Adrenal gland (tissue), 12 donors: Measurements from ENCODE around the gene LPAR4. TPM values are rescaled to one million over a fixed set of nuclear protein-coding genes. Genes with fewer than 3 reads are reported as not detected.

Experiments
- DNase-seq, 7 donors: peaks; one replicate each; pipeline ENCODE4 v3.0.0-alpha.2; 2019 to 2020
- H3K27ac ChIP-seq, 5 donors: fragments of 200-600 bp; sonication (generic) in 4 of 5; 1 replicate in 3 of 5; 2 replicates in 2 of 5; pipeline versions ENCODE4 v1.5.1 to v1.8.0; 2016 to 2020; ENCODE audit warnings: mild to moderate bottlenecking in 1 of 5
- H3K27me3 ChIP-seq: fragments of 200-600 bp; 2 replicates; pipeline ENCODE4 v1.8.0; 2021
- H3K36me3 ChIP-seq, 2 donors: fragments of 200-600 bp; replicated peaks in 1 of 2; 1 replicate in 1 of 2; 2 replicates in 1 of 2; pipeline versions ENCODE4 v1.5.1 to v1.8.0; 2018 to 2022
- H3K4me1 ChIP-seq, 2 donors: fragments of 200-600 bp; replicated peaks in 1 of 2; 1 replicate in 1 of 2; 2 replicates in 1 of 2; pipeline versions ENCODE4 v1.5.1 to v1.8.0; 2018 to 2021
- H3K4me3 ChIP-seq, 4 donors: fragments of 200-600 bp; sonication (generic) in 3 of 4; one replicate each; pipeline ENCODE4 v1.5.1; 2016 to 2018
- H3K9me3 ChIP-seq, 3 donors: fragments of 200-600 bp; sonication (generic) in 1 of 3; replicated peaks in 1 of 3; 1 replicate in 2 of 3; 2 replicates in 1 of 3; pipeline versions ENCODE4 v1.5.1 to v1.8.0; 2016 to 2021
- POLR2A ChIP-seq, 2 donors: fragments of 450-650 bp; IDR thresholded peaks; one replicate each; pipeline ENCODE4 v1.6.1; 2017; ENCODE audit warnings: antibody characterized with exemption in 2 of 2, mild to moderate bottlenecking in 2 of 2, moderate library complexity in 1 of 2
- WGBS, 4 donors: extraction: QIAGEN DNeasy Blood & Tissue Kit in 2 of 4; methylation state at CpG; one replicate each; pipeline versions ENCODE4 v1.1.5 to v1.1.7; 2013 to 2017; 5-methylcytosine and 5-hydroxymethylcytosine counted together
- intact Hi-C, 2 donors: fragments of 100-400 bp; cut with DNase I; formaldehyde crosslinking; loops; one replicate each; pipeline versions ENCODE4 v1.14.1 to v1.15.0; 2022 to 2023
- polyA plus RNA-seq, 3 donors: library from polyadenylated mRNA; stranded (reverse); fragments of 200-250 nt in 2 of 3; fragments of 350-450 nt in 1 of 3; fragmentation: Illumina TruSeq in 1 of 3; extraction: RNeasy Lipid Tissue Mini Kit (QIAGEN cat#74804) in 1 of 3; gene quantifications; one replicate each; pipeline ENCODE4 v1.2.3, GENCODE V29; 2013 to 2014
- total RNA-seq, 9 donors: library from RNA; depleted of rRNA in 4 of 9; stranded (reverse); fragments of >200 nt in 4 of 9; fragments of 120-200 nt in 1 of 9; fragmentation: NEBNext Ultra II Directional in 1 of 9; extraction: Animal tissue kit (Norgen Biotek cat#: 25700) in 1 of 9; gene quantifications; one replicate each; pipeline versions ENCODE4 v1.1.0 to v1.2.4, GENCODE V29; 2013 to 2023
- TF ChIP-seq, protein P1 (sequence below), 6 experiments: fragments of 450-650 bp in 4 of 6; fragments of 200-600 bp in 2 of 6; sonication (generic) in 1 of 6; IDR thresholded peaks; 1 replicate in 5 of 6; 2 replicates in 1 of 6; pipeline versions ENCODE4 v1.5.1 to v1.8.0; 2016 to 2021; ENCODE audit warnings: antibody characterized with exemption in 6 of 6, mild to moderate bottlenecking in 2 of 6, moderate library complexity in 1 of 6
- donor health status: healthy with polysubstance abuse.
- donor health status: Bipolar disorder and iron deficiency.
- donor health status: DM: yes; HTN: yes; CAD: no.
- donor health status: DM: no; HTN: no; CAD: no.
- donor health status: DM: no; HTN: no; CAD: no.
- donor health status: DM: yes; HTN: yes; CAD: no.

LPAR4 gene
- total and polyA plus RNA-seq, 12 donors = 0.09 to 0.89 (median 0.30) TPM; not detected in 6

GRCh38 chrX:78759081-78759480 is 11.6 kb downstream of the LPAR4 start:
- WGBS, 4 donors = 63 to 76% (median 70%) methylated on average over 5 to 6 of the region's 6 CpGs

GRCh38 chrX:78769101-78769755 is 21.7 kb downstream of the LPAR4 start:
- no peak for DNase-seq
- Histone ChIP-seq H3K27ac (no peak overlapping the region), H3K36me3 (no peaks in the 10 kb centered on the region), H3K4me3 (no peak overlapping the region), H3K4me1 (no peaks in the 10 kb centered on the region), H3K27me3 (peaks cover 5% of the 10 kb centered on the region), H3K9me3 (no peaks in the 10 kb centered on the region)
- WGBS, 4 donors = 32 to 58% (median 43%) methylated on average over 2 of the region's 2 CpGs
- intact Hi-C loops = no loop called here
- TF ChIP-seq, protein P1, sequence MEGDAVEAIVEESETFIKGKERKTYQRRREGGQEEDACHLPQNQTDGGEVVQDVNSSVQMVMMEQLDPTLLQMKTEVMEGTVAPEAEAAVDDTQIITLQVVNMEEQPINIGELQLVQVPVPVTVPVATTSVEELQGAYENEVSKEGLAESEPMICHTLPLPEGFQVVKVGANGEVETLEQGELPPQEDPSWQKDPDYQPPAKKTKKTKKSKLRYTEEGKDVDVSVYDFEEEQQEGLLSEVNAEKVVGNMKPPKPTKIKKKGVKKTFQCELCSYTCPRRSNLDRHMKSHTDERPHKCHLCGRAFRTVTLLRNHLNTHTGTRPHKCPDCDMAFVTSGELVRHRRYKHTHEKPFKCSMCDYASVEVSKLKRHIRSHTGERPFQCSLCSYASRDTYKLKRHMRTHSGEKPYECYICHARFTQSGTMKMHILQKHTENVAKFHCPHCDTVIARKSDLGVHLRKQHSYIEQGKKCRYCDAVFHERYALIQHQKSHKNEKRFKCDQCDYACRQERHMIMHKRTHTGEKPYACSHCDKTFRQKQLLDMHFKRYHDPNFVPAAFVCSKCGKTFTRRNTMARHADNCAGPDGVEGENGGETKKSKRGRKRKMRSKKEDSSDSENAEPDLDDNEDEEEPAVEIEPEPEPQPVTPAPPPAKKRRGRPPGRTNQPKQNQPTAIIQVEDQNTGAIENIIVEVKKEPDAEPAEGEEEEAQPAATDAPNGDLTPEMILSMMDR (IDR thresholded peaks at IDR 0.05) = no peak
- no peak for TF ChIP-seq POLR2A (IDR thresholded peaks at IDR 0.05)

More at GRCh38 chrX:78759081-78759480, 11.6 kb downstream of the LPAR4 start:
- H3K27me3 ChIP-seq = peaks cover 13% of the 10 kb centered on the region
- no peak for TF ChIP-seq POLR2A (IDR thresholded peaks at IDR 0.05)
- TF ChIP-seq, protein P1 (IDR thresholded peaks at IDR 0.05) = no peak
- no peak overlapping the region for H3K27ac ChIP-seq
- no peak for DNase-seq
- H3K4me3 ChIP-seq = no peak overlapping the region
- no peaks in the 10 kb centered on the region for H3K4me1 ChIP-seq
- H3K36me3 ChIP-seq = no peaks in the 10 kb centered on the region
- no peaks in the 10 kb centered on the region for H3K9me3 ChIP-seq
- intact Hi-C loops = no loop called here

DNA sequence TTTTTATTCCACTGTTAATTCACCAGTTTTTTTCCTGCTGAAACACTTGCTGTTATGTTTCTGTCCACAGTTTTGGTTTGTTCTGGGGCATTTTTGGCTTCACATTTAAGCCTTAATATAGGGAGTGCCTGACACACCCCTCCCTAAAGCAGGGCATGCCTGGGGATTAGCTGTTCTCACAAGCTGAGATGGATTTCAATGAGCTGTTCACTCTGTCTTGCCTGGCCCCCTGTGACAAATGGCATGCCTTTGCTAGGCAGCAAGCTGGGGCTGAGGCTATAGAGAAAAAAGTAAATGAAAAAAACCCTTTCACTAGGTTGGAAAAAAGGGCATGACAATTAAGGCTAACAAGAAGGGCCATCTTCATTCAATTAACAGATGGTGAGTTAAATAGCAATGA is 22.4 kb downstream of the LPAR4 start:
- TF ChIP-seq, protein P1 (IDR thresholded peaks at IDR 0.05) = no peak
- TF ChIP-seq POLR2A (IDR thresholded peaks at IDR 0.05) = no peak
- Histone ChIP-seq H3K4me3 (no peak overlapping the region), H3K4me1 (no peaks in the 10 kb centered on the region), H3K27me3 (peaks cover 5% of the 10 kb centered on the region), H3K27ac (no peak overlapping the region), H3K36me3 (no peaks in the 10 kb centered on the region), H3K9me3 (no peaks in the 10 kb centered on the region)
- DNase-seq = no peak
- intact Hi-C loops = no loop called here

- no peak overlapping the region for H3K27ac ChIP-seq
- DNase-seq = no peak
- H3K4me3 ChIP-seq = no peak overlapping the region
- 69 to 100% (median 80%) methylated on average over 1 of the region's 1 CpG for WGBS, 4 donors
- H3K36me3 ChIP-seq = no peaks in the 10 kb centered on the region
- H3K4me1 ChIP-seq = no peaks in the 10 kb centered on the region
- TF ChIP-seq, protein P1 (IDR thresholded peaks at IDR 0.05) = no peak
- no peak for TF ChIP-seq POLR2A (IDR thresholded peaks at IDR 0.05)
- no peaks in the 10 kb centered on the region for H3K9me3 ChIP-seq
- intact Hi-C loops = no loop called here
- no peaks in the 10 kb centered on the region for H3K27me3 ChIP-seq
Measured at GRCh38 chrX:78796916-78797315, 49.4 kb downstream of the LPAR4 start.
